IMR-90 (cell line): ENCODE measurements around the gene FGD3. TPM values are rescaled to one million over a fixed set of nuclear protein-coding genes. Genes with fewer than 3 reads are reported as not detected.

Source experiments
- ATAC-seq: fragments of 200-7000 bp; cut with Tn5 transposase; 2 replicates; pipeline ENCODE4 v1.9.1; 2020; ENCODE audit warnings: low read depth, mild to moderate bottlenecking, moderate library complexity
- BruUV-seq: library from RNA; stranded (reverse); fragments of 400-500 nt; replicated peaks from 2 replicates; lab custom pipeline; 2021; lab: Mats Ljungman, UMichigan
- CTCF ChIA-PET: fragments of 300-600 bp; formaldehyde crosslinking; extraction: SDS; loops from one replicate; lab custom pipeline; 2021; ENCODE audit warnings: antibody characterized with exemption; lab: Yijun Ruan, JAX
- POLR2A ChIA-PET: fragments of 300-600 bp; sonication (Branson Sonifier 250); formaldehyde crosslinking; loops from one replicate; lab custom pipeline; 2022; ENCODE audit warnings: antibody characterized with exemption; ENCODE audit not compliant: unreplicated experiment; lab: Charles Lee
- DNase-seq: peaks from one replicate; pipeline ENCODE4 v3.0.0; 2013
- H2AFZ ChIP-seq: replicated peaks from 2 replicates; pipeline ENCODE3; 2013; ENCODE audit warnings: low read length, mild to moderate bottlenecking; ENCODE audit not compliant: poor library complexity
- H2AK5ac ChIP-seq: 2 replicates; pipeline ENCODE4 v1.6.1; 2013; ENCODE audit warnings: low read depth, low read length, inconsistent platforms
- H2AK9ac ChIP-seq: replicated peaks from 2 replicates; pipeline ENCODE3; 2013; ENCODE audit warnings: mild to moderate bottlenecking, low read depth, low read length, moderate library complexity; ENCODE audit not compliant: poor library complexity
- H2BK120ac ChIP-seq: 2 replicates; pipeline ENCODE4 v1.6.1; 2013; ENCODE audit warnings: low read depth, low read length, inconsistent platforms
- H2BK15ac ChIP-seq: 3 replicates; pipeline ENCODE4 v1.6.1; 2013; ENCODE audit warnings: low read depth, low read length, inconsistent platforms
- H2BK20ac ChIP-seq: 2 replicates; pipeline ENCODE4 v1.6.1; 2013; ENCODE audit warnings: low read depth, mild to moderate bottlenecking, inconsistent platforms, low read length, moderate library complexity
- H2BK5ac ChIP-seq: 2 replicates; pipeline ENCODE4 v1.6.1; 2013; ENCODE audit warnings: mild to moderate bottlenecking, low read depth, low read length, inconsistent platforms; ENCODE audit not compliant: poor library complexity, severe bottlenecking
- H3K14ac ChIP-seq: replicated peaks from 2 replicates; pipeline ENCODE4 v1.6.1; 2013; ENCODE audit warnings: low read depth, low read length, inconsistent platforms
- H3K18ac ChIP-seq: 2 replicates; pipeline ENCODE4 v1.6.1; 2013; ENCODE audit warnings: low read depth, low read length, control low read depth
- H3K23ac ChIP-seq: 2 replicates; pipeline ENCODE4 v1.6.1; 2013; ENCODE audit warnings: low read depth, low read length, inconsistent platforms
- H3K27ac ChIP-seq: 2 replicates; pipeline ENCODE4 v1.5.1; 2013; ENCODE audit warnings: mild to moderate bottlenecking, control low read depth, low read length; ENCODE audit not compliant: insufficient read depth
- H3K27me3 ChIP-seq: 2 replicates; pipeline ENCODE4 v1.6.1; 2013; ENCODE audit warnings: low read length; ENCODE audit not compliant: control insufficient read depth, insufficient read depth
- H3K36me3 ChIP-seq: 2 replicates; pipeline ENCODE4 v1.6.1; 2013; ENCODE audit warnings: low read length, mixed read lengths; ENCODE audit not compliant: control insufficient read depth, insufficient read depth
- H3K4ac ChIP-seq: 2 replicates; pipeline ENCODE4 v1.6.1; 2013; ENCODE audit warnings: low read depth, low read length, inconsistent platforms
- H3K4me1 ChIP-seq: 2 replicates; pipeline ENCODE4 v1.6.1; 2013; ENCODE audit warnings: low read length, mixed read lengths; ENCODE audit not compliant: control insufficient read depth, insufficient read depth
- H3K4me2 ChIP-seq: 2 replicates; pipeline ENCODE4 v1.6.1; 2013; ENCODE audit warnings: low read depth, mild to moderate bottlenecking, control low read depth, low read length, moderate library complexity
- H3K4me3 ChIP-seq: 2 replicates; pipeline ENCODE4 v1.5.1; 2013; ENCODE audit warnings: low read depth, mild to moderate bottlenecking, control low read depth, low read length, moderate library complexity; ENCODE audit not compliant: insufficient read depth
- H3K56ac ChIP-seq: 2 replicates; pipeline ENCODE4 v1.6.1; 2013; ENCODE audit warnings: low read length, inconsistent platforms; ENCODE audit not compliant: insufficient read depth; ENCODE audit errors: extremely low read depth
- H3K79me1 ChIP-seq, 2 experiments: 2 replicates each; pipeline ENCODE4 v1.6.1; 2013; ENCODE audit warnings: low read length in 2 of 2, inconsistent platforms in 1 of 2, low read depth in 1 of 2
- H3K9ac ChIP-seq: 2 replicates; pipeline ENCODE4 v1.6.1; 2013; ENCODE audit warnings: low read depth, low read length, control low read depth
- H3K9me1 ChIP-seq: 2 replicates; pipeline ENCODE4 v1.6.1; 2013; ENCODE audit warnings: low read length, inconsistent platforms; ENCODE audit not compliant: insufficient read depth
- H3K9me3 ChIP-seq: 2 replicates; pipeline ENCODE4 v1.6.1; 2013; ENCODE audit warnings: low read length; ENCODE audit not compliant: control insufficient read depth, insufficient read depth
- H4K20me1 ChIP-seq: 2 replicates; pipeline ENCODE4 v1.6.1; 2013; ENCODE audit warnings: low read length, inconsistent platforms; ENCODE audit not compliant: insufficient read depth
- H4K5ac ChIP-seq: 2 replicates; pipeline ENCODE4 v1.6.1; 2013; ENCODE audit warnings: mild to moderate bottlenecking, low read depth, low read length, control low read depth
- H4K8ac ChIP-seq, 2 experiments: 2 replicates each; pipeline ENCODE4 v1.6.1; 2013; ENCODE audit warnings: low read depth in 2 of 2, low read length in 2 of 2, control low read depth in 1 of 2, inconsistent platforms in 1 of 2
- H4K91ac ChIP-seq: 2 replicates; pipeline ENCODE4 v1.6.1; 2013; ENCODE audit warnings: low read depth, low read length, inconsistent platforms; ENCODE audit not compliant: insufficient read depth
- BHLHE40 ChIP-seq: fragments of 150-350 bp; IDR thresholded peaks from 2 replicates; pipeline ENCODE4 v1.6.1; 2016; ENCODE audit warnings: mild to moderate bottlenecking, low read depth, low read length
- CHD1 ChIP-seq: IDR thresholded peaks from 2 replicates; pipeline ENCODE4 v1.6.1; 2012; ENCODE audit warnings: low read depth, low read length, improper control_type of control experiment
- FOS ChIP-seq: fragments of 150-350 bp; IDR thresholded peaks from 2 replicates; pipeline ENCODE4 v1.6.1; 2016; ENCODE audit warnings: low read depth, low read length
- MXI1 ChIP-seq: IDR thresholded peaks from 2 replicates; pipeline ENCODE4 v1.6.1; 2012; ENCODE audit warnings: low read depth, mild to moderate bottlenecking, low read length, moderate library complexity, borderline replicate concordance
- RCOR1 ChIP-seq: IDR thresholded peaks from 2 replicates; pipeline ENCODE4 v1.6.1; 2012; ENCODE audit warnings: mild to moderate bottlenecking, low read length, improper control_type of control experiment; ENCODE audit not compliant: insufficient replicate concordance
- WGBS, 2 experiments: methylation state at CpG; one replicate each; pipeline versions ENCODE4 v1.1.5 to v1.1.7; 2013; ENCODE audit warnings: missing lambda C conversion rate in 2 of 2; ENCODE audit not compliant: insufficient read length in 1 of 2; ENCODE audit errors: extremely low coverage in 2 of 2; 5-methylcytosine and 5-hydroxymethylcytosine counted together
- dilution Hi-C: fragments of 300-500 bp; cut with HindIII; formaldehyde crosslinking; loops from one replicate; pipeline ENCODE4 v1.14.3; 2018; ENCODE audit warnings: low sequenced_read_pairs; ENCODE audit not compliant: unreplicated experiment
- in situ Hi-C: fragments of 300-500 bp; cut with MboI; formaldehyde crosslinking; loops from 3 replicates; pipeline ENCODE4 v1.14.3; 2019; ENCODE audit warnings: low sequenced_read_pairs, inconsistent platforms, mixed read lengths
- intact Hi-C: fragments of 100-400 bp; cut with micrococcal nuclease; formaldehyde crosslinking; loops from 2 replicates; pipeline ENCODE4 v1.10.0; 2022
- polyA plus RNA-seq, 3 experiments: library from polyadenylated mRNA; depleted of rRNA; stranded (reverse); fragments of >200 nt; gene quantifications; 2 replicates each; pipeline ENCODE4 v1.2.3, GENCODE V29; 2012; ENCODE audit warnings: low replicate concordance in 1 of 3
- total RNA-seq: library from RNA; depleted of rRNA; stranded (reverse); fragments of >200 nt; gene quantifications from 2 replicates; pipeline ENCODE4 v1.2.3, GENCODE V29; 2012
- TF ChIP-seq, protein P1 (sequence below): fragments of 150-350 bp; IDR thresholded peaks from 2 replicates; pipeline ENCODE4 v1.6.1; 2017; ENCODE audit warnings: mild to moderate bottlenecking, antibody characterized with exemption, low read length, low read depth

FGD3 gene
- total and polyA plus RNA-seq, 2 of the 4 experiments (the other 2 are of a cell fraction) = not detected

DNA sequence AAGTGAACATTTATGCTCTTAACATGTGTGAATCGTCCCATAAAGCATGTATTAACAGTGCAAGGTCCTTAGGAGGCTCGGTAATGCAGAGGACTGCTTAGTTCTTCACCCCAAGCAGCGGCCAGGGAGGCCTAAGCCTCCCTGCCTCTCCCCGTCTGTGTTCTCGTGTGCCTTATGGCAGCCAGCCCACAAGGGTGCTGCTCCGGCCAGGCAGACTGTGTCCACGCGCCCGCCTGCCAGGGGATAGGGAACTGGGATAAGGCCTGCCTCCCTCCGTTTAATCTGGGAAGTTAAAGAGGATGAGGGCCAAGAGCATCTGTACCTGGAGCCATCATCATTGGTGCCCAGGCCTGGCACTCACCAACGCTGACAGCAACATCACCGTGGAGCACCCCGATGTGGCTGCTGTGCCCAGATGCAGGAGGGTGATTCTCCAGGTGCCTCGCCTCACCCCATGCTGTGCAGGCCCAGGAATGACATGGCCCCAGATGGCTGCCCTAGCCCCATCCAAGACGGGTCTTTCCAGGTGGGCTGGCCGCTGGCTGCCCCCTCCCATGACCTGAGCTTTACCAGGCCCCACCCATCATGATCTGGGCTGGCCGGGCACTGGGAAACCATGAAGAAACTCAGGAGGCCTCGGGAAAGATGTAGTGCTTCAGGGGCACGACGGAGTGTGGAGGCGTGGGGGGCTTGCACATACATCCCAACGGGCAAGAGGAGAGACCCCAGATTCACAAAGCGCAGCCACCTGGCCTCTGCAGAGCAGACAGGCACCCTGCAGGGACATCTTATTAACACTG is 75.6 kb downstream of the FGD3 start (continued):
- TF ChIP-seq, protein P1, sequence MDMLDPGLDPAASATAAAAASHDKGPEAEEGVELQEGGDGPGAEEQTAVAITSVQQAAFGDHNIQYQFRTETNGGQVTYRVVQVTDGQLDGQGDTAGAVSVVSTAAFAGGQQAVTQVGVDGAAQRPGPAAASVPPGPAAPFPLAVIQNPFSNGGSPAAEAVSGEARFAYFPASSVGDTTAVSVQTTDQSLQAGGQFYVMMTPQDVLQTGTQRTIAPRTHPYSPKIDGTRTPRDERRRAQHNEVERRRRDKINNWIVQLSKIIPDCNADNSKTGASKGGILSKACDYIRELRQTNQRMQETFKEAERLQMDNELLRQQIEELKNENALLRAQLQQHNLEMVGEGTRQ = no peak

DNA sequence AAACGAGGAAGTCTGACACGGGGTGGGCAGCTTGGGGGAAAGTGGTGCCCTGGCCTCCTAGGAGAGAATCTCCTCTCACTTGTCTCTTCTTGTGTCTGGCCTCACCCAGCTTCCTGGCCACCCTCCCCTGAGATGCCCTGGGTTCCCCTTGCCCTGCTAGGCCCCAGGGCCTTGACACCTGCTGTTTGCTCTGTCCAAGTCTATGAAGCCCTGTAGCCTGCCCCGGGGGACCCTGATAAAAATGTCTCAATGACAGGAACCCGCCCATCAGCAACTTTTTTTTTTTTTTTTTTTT is 76.1 kb downstream of the FGD3 start:
- Histone ChIP-seq H3K18ac (no peak overlapping the region), H3K4me3 (no peak overlapping the region), H3K9me3 (no peaks in the 10 kb centered on the region), H3K4me1 (no peaks in the 10 kb centered on the region), H3K56ac (no peak overlapping the region), H4K91ac (no peak overlapping the region), H3K23ac (no peak overlapping the region), H3K9ac (no peak overlapping the region), H4K5ac (no peak overlapping the region), H3K36me3 (no peaks in the 10 kb centered on the region), H4K8ac (no peak overlapping the region), H2BK20ac (no peak overlapping the region), H2AK5ac (no peak overlapping the region), H3K27me3 (peaks cover 8% of the 10 kb centered on the region), H3K27ac (no peak overlapping the region), H2BK120ac (no peak overlapping the region), H3K4ac (no peak overlapping the region), H4K20me1 (no peaks in the 10 kb centered on the region), H2BK15ac (no peak overlapping the region), H2AFZ (no peak overlapping the region), H3K79me1 (no peaks in the 10 kb centered on the region), H3K9me1 (no peaks in the 10 kb centered on the region), H2AK9ac (no peak overlapping the region), H3K4me2 (no peak overlapping the region), H2BK5ac (no peak overlapping the region), H3K14ac (no peak overlapping the region)
- CTCF ChIA-PET = no interaction called here
- POLR2A ChIA-PET = no interaction called here
- in situ Hi-C loops (loop anchor here (25.0 kb wide), 1 partner anchor 289 kb away; no protein-coding TSS in a partner anchor), dilution Hi-C loops (no loop called here), intact Hi-C loops (no loop called here)
- no TSS peak for BruUV-seq
- DNase-seq = no peak
- no CpG with 5 or more reads among the region's 4 CpGs for WGBS, 2 experiments
- ATAC-seq = no peak
- TF ChIP-seq CHD1 (no peak), RCOR1 (no peak), MXI1 (no peak), BHLHE40 (no peak), FOS (no peak)
